HepG2 (cell line): ENCODE data around the gene CTIF. TPM values are rescaled to one million over a fixed set of nuclear protein-coding genes. Genes with fewer than 3 reads are reported as not detected.

Experiments
- CBX2 ChIP-seq, 2 experiments: fragments of 200-600 bp in 1 of 2; sonication (generic); formaldehyde crosslinking in 1 of 2; IDR thresholded peaks; 2 replicates each; pipeline versions ENCODE4 v1.7.0 to v1.8.1; 2018 to 2022; ENCODE audit warnings: low read depth in 2 of 2, low read length in 1 of 2, mild to moderate bottlenecking in 1 of 2, missing genetic modification reagents in 1 of 2
- DZIP1 ChIP-seq: sonication (generic); formaldehyde crosslinking; IDR thresholded peaks from 2 replicates; pipeline ENCODE4 v1.5.0; 2020; ENCODE audit warnings: mild to moderate bottlenecking, missing genetic modification reagents
- ESRRA ChIP-seq: sonication (generic); formaldehyde crosslinking; IDR thresholded peaks from 2 replicates; pipeline ENCODE4 v1.5.1; 2020; ENCODE audit warnings: mild to moderate bottlenecking, low read depth, missing genetic modification reagents
- FOXC1 ChIP-seq: sonication (generic); formaldehyde crosslinking; IDR thresholded peaks from 2 replicates; pipeline ENCODE4 v1.8.0; 2022; ENCODE audit warnings: mild to moderate bottlenecking, missing genetic modification reagents, borderline replicate concordance
- IKZF4 ChIP-seq: sonication (generic); formaldehyde crosslinking; IDR thresholded peaks from 2 replicates; pipeline ENCODE4 v1.5.1; 2020; ENCODE audit warnings: borderline replicate concordance, mild to moderate bottlenecking, low read depth, missing genetic modification reagents; ENCODE audit errors: not compliant biosample characterization
- MTA1 ChIP-seq: sonication (generic); formaldehyde crosslinking; IDR thresholded peaks from 2 replicates; pipeline ENCODE4 v1.4.0; 2020; ENCODE audit warnings: missing genetic modification reagents, mild to moderate bottlenecking, borderline replicate concordance
- RAD21 ChIP-seq: fragments of 450-650 bp; formaldehyde crosslinking; IDR thresholded peaks from 2 replicates; pipeline ENCODE4 v1.5.0; 2020; ENCODE audit warnings: mild to moderate bottlenecking
- RXRB ChIP-seq: IDR thresholded peaks from 2 replicates; pipeline ENCODE4 v1.6.1; 2016; ENCODE audit warnings: borderline replicate concordance, missing genetic modification reagents, missing compliant biosample characterization
- SMARCE1 ChIP-seq: fragments of 450-650 bp; IDR thresholded peaks from 2 replicates; pipeline ENCODE4 v1.6.1; 2017; ENCODE audit warnings: borderline replicate concordance
- SUZ12 ChIP-seq: fragments of 150-350 bp; IDR thresholded peaks from 2 replicates; pipeline ENCODE4 v1.6.1; 2014; ENCODE audit warnings: low read depth, low read length
- ZBTB10 ChIP-seq: sonication (generic); formaldehyde crosslinking; IDR thresholded peaks from 2 replicates; pipeline ENCODE4 v1.4.0; 2020; ENCODE audit warnings: missing genetic modification reagents, borderline replicate concordance
- ZFP1 ChIP-seq: IDR thresholded peaks from 2 replicates; pipeline ENCODE4 v1.6.1; 2016
- ZNF124 ChIP-seq: sonication (generic); formaldehyde crosslinking; IDR thresholded peaks from 2 replicates; pipeline ENCODE4 v1.4.0; 2020; ENCODE audit warnings: missing genetic modification reagents
- ZNF20 ChIP-seq: sonication (generic); formaldehyde crosslinking; IDR thresholded peaks from 2 replicates; pipeline ENCODE4 v1.4.0; 2020; ENCODE audit warnings: mild to moderate bottlenecking, moderate library complexity, missing genetic modification reagents
- ZNF747 ChIP-seq: sonication (generic); formaldehyde crosslinking; IDR thresholded peaks from 2 replicates; pipeline ENCODE4 v1.8.1; 2023; ENCODE audit warnings: missing genetic modification reagents, mild to moderate bottlenecking, borderline replicate concordance
- polyA plus RNA-seq, 8 experiments: library from polyadenylated mRNA; depleted of rRNA in 3 of 8; stranded (reverse) in 7 of 8; unstranded in 1 of 8; fragments of >200 nt; fragmentation: Illumina TruSeq in 4 of 8; extraction: Trizol in 4 of 8; gene quantifications; 2 replicates each; pipeline versions ENCODE4 v1.2.1 to v1.2.3, GENCODE V29; 2011 to 2016; ENCODE audit warnings: low read depth in 4 of 8, missing spikeins in 1 of 8, mixed read lengths in 1 of 8; ENCODE audit not compliant: insufficient read depth in 1 of 8
- total RNA-seq, 5 experiments: library from RNA; depleted of rRNA; stranded (reverse); fragments of >200 nt; fragmentation: Illumina TruSeq; extraction: Trizol; gene quantifications; 2 replicates each; pipeline ENCODE4 v1.2.3, GENCODE V29; 2016; ENCODE audit warnings: low read depth in 1 of 5
- TF ChIP-seq, protein P1 (sequence below): sonication (generic); formaldehyde crosslinking; conservative IDR thresholded peaks from 2 replicates; pipeline ENCODE4 v1.8.0; 2022; ENCODE audit warnings: low read depth, missing genetic modification reagents
- TF ChIP-seq, protein P2 (sequence below): IDR thresholded peaks from 2 replicates; pipeline ENCODE4 v1.6.1; 2016; ENCODE audit warnings: low read depth, control low read depth

The CTIF gene
- total and polyA plus RNA-seq, 2 of the 13 experiments (the other 11 are each of a cell fraction or from before 2014, with no cell fraction given) = 18.2 to 28.0 TPM

DNA sequence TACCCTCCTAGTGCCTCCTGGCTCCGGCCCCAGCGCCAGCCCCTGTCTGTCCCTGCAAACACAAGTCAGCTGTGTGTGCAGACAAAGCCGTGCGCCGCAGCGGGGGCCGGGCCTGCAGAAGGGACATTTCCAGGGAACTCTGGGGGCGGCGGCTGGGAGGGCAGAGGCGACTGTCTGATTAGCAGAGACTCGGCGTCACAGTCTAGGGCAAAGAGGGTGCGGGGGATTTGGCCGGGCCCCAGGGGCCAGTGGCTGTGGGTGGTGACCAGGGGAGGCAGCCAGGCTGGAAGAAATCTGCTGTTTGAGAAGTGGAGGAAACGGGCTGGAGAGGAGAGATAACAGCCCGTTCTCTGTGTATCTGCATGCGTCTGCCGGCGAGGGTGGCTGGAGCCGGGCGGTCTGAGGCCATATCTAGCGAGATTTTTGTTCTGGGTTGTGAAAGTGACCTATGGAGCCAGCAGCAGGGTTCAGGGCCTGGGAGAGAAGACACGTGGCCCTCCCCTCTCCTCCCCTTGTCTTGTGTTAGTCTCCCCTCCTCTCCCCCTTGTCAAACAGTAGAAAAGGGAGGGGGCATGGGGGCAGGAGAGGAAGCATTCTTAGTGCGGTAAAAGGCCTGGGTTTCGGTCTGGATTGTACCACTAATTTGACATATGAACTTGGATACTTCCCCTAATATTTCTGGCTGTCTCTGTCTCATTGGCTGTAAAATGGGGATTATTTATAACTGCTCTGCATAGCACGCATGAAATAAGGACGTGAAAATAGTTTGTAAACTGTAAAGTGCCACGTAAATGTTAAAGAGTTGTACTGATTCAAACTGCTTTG lies 242.5 kb downstream of the CTIF start (continued):
- TF ChIP-seq ZNF747 (CRISPR knock-in tag) (no peak), SUZ12 (no peak), ESRRA (CRISPR knock-in tag) (no peak; the same call in 1 of the 2 replicates), CBX2 (IDR thresholded peaks at IDR 0.05; ENCODE audit: low read depth, low read length) (no peak), CBX2 (CRISPR knock-in tag; IDR thresholded peaks at IDR 0.05; ENCODE audit: low read depth) (0 out of 2 replicates have a peak, but pooled peaks have one; percentile 44), RXRB (CRISPR knock-in tag) (peak; percentile 16; the same call in 1 of the 2 replicates), FOXC1 (CRISPR knock-in tag) (no peak; the same call in 1 of the 2 replicates), RAD21 (peak; percentile 43; the same call in 1 of the 2 replicates), IKZF4 (CRISPR knock-in tag) (no peak), MTA1 (CRISPR knock-in tag) (peak; percentile 94), DZIP1 (no peak), ZNF20 (CRISPR knock-in tag) (no peak), ZNF124 (CRISPR knock-in tag) (no peak; the same call in 1 of the 2 replicates), SMARCE1 (no peak), ZFP1 (CRISPR knock-in tag) (no peak), ZBTB10 (CRISPR knock-in tag) (peak; percentile 54; the same call in 1 of the 2 replicates)
- TF ChIP-seq, protein P1, sequence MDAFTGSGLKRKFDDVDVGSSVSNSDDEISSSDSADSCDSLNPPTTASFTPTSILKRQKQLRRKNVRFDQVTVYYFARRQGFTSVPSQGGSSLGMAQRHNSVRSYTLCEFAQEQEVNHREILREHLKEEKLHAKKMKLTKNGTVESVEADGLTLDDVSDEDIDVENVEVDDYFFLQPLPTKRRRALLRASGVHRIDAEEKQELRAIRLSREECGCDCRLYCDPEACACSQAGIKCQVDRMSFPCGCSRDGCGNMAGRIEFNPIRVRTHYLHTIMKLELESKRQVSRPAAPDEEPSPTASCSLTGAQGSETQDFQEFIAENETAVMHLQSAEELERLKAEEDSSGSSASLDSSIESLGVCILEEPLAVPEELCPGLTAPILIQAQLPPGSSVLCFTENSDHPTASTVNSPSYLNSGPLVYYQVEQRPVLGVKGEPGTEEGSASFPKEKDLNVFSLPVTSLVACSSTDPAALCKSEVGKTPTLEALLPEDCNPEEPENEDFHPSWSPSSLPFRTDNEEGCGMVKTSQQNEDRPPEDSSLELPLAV (CRISPR knock-in tag) = no peak
- TF ChIP-seq, protein P2, sequence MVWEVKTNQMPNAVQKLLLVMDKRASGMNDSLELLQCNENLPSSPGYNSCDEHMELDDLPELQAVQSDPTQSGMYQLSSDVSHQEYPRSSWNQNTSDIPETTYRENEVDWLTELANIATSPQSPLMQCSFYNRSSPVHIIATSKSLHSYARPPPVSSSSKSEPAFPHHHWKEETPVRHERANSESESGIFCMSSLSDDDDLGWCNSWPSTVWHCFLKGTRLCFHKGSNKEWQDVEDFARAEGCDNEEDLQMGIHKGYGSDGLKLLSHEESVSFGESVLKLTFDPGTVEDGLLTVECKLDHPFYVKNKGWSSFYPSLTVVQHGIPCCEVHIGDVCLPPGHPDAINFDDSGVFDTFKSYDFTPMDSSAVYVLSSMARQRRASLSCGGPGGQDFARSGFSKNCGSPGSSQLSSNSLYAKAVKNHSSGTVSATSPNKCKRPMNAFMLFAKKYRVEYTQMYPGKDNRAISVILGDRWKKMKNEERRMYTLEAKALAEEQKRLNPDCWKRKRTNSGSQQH (CRISPR knock-in tag) = 0 out of 2 replicates have a peak, but pooled peaks have one; percentile 40
